GM21367 (cell line): Measurements from ENCODE around the gene DDX23.

Source experiments
- ATAC-seq: cut with Tn5 transposase; IDR thresholded peaks from one replicate; pipeline ENCODE4 v1.9.1; 2021; ENCODE audit not compliant: unreplicated experiment

Gene DDX23

DNA sequence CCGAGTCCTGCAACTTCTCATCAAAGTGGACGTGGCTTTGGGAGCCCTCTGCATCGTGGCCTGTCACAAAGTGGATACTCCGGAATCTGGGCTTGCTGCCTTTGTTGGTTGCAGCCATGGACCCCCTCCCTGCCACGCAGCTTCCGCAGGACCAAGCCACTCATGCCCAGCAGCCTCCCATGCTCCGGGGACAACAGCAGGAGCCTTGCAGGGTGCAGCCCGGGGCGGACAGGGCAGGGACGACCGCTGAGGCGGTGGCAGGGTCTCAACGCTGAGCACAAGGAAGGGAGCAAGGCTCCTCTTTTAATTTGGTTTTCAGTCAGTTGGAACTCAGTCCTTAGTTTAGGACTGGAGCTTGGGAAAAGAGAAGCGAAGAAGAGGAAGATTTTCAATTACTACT lies 51.0 kb downstream of the DDX23 start:
- no peak for ATAC-seq

DNA sequence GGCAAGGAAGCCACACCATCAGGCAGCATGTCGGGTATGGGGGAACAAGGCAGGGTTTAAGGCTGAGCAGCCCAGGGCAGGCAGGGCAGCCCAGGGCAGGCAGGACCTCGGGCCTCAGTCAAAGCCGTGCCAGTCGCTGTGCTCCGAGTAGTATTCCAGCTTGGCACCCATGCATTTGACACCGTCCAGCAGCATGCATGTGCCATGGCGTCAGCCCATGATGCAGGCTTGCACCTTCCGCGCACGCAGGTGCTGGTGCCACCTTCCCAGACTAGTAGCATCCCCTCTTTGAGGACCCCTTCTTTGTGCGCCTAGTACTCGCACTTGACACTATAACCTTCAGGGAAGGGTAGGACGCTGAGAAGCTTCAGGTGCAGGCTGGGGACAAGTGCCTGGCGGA lies 51.5 kb downstream of the DDX23 start:
- ATAC-seq = no peak

- no peak for ATAC-seq
These were observed 55.0 kb downstream of the DDX23 start for GRCh38 chr12:48796976-48797375.

DNA sequence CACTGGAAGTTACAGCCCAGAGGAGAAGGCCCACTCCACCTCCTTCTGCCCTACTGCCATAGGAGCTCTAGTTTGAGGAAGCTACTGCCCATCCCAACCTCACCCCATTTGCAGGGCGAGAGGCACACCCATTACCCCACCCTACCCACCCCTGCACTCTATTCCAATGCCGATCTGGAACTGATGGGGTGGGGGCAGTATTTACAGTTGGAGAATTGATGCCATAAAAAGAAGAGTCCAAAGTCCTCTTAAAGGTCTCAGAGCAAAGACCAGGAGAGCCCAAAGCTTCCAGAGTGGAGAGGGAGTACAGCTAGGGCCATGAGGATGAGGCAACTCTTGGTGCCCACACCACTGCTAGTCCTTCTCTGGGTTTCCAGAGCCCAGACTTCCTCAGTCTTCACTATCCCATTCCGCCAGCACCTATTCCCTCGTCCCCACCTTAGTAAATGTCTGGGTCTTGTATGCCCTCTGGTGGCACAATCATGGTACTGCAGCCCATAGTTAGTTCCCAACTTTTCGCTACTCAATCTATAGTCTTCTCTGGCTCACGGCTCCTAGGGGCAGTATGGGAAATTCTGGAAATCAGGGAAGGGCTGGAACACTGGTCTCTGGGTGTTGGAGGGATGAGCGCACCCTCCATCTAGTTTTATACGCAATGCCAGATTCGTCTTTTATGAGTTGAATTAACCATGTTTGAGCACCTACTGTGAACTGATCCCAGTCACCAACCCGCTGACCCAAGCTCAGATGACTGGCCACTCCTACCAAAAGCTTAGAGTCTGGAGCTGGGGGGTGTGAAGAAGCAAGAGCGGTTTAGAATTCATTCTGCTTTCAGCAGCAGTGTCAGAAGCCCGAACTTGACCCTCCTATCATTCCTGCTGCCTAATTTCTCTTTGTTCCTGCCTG lies 56.2 kb downstream of the DDX23 start:
- no peak for ATAC-seq

GRCh38 chr12:48794870-48795269 lies 57.1 kb downstream of the DDX23 start:
- no peak for ATAC-seq

DNA sequence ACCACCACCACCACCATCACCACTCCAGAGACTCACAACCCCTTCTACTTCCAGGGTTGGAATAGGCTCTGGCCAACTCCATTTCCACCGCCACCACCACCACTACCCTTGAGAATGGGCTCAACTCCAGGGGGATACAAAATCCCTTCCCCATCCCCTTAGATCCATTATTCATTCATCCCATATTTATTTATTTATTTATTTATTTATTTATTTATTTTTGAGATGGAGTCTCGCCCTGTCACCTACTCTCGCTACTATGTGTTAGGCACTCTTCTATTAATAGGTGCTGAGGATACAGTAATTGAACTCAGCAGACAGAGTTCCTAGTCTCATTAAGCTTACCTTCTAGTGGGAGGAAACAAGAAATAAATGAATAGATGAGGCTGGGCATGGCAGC lies 58.3 kb downstream of the DDX23 start:
- ATAC-seq = no peak

GRCh38 chr12:48789858-48790326 lies 62.1 kb downstream of the DDX23 start:
- no peak for ATAC-seq

DNA sequence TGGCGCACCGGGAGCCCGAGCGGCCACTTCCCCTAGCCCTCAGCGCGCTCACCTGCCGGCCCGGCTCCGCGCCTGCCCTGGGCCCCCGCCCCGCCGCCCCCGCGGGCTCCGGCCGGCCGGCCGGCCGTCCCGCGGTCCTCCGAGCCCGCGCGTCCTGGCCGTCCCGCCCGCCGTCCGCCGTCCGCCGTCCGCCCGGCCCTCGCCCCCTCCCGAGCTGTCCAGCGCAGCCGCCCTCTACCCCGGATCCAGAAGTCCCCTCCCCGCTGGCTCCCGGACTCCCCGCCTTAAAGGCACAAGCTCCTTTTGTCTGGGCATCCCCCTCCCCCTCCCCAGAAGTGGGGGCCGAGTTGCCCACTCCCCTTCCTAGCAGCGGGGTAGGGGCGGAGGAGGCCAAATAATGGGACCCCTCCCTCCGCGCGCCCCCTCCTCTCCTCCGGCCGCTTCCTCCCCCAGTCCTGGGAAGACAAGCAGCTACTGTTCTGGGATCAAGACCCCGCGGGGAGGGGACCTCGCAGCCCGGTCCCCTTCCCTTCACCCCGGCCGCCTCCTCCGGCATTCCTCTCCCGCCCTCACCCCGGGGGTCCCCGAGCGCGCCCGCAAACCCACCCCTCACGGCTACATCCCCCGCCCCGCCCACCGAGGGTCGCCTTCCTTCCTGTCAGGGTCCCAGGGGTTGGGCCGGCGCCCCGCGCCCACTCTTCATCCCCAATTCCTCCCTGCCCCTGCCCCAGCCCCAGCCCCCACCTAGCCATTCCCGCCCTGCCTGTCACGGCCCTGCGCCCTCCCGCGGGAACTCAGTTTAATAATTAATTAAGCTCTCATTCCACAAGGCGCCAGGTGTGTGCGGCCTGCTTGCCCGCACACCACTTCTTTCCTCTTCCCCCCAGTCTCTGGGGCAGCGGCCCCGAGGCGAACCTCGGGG lies 62.8 kb downstream of the DDX23 start, which contains the start of gene ADCY6:
TSS of gene ADCY6 (minus strand) at position 236 of the 922 bp plus-strand sequence. CDS start 5,655 bp downstream, outside the sequence.
- ATAC-seq = no peak

GRCh38 chr12:48788524-48788853 lies 63.5 kb downstream of the DDX23 start:
- ATAC-seq = no peak

- no peak for ATAC-seq
These were observed 64.0 kb downstream of the DDX23 start for GRCh38 chr12:48787791-48788523.

DNA sequence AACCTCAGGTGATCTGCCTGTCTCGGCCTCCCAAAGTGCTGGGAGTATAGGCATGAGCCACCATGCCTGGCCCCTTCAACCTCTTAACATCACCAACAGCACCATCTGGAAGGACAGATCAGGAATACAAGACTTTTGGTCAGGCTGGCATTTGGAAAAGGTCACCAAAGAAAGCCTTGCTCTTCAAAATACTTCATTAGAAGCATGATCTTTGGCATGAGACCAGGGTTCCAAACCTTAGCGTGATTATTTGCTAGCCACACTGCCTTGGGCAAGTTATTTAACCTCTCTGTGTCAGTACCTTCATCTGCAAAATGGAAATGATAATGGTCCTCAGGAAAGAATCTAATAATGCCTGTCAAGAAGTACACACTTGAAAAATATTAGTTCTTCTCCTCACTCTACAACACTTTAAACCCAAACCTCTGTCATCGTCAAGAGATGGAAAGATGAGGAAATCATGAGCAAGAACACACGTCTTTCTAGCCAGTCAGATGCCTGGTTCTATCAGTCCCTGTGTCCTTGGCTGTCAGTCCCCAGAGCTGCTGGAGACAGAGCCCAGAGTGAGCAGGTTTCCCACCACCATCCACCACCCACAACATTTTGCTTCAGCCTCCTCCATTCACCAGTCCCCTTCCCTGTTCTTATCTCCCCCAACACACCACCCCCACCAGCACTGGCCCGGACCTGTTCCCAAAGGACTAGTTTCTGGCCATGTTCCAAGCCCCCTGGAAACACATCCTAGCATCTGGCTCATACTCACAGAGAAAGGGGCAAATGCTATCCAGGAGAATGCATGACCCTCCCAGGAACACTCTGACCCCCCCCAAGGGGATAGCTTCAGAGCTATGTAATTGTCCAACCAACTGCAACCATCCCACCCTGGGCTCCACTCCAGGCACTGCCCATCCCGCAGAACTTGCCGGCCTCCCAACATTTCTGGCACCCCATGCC lies 65.1 kb downstream of the DDX23 start:
- ATAC-seq = no peak

DNA sequence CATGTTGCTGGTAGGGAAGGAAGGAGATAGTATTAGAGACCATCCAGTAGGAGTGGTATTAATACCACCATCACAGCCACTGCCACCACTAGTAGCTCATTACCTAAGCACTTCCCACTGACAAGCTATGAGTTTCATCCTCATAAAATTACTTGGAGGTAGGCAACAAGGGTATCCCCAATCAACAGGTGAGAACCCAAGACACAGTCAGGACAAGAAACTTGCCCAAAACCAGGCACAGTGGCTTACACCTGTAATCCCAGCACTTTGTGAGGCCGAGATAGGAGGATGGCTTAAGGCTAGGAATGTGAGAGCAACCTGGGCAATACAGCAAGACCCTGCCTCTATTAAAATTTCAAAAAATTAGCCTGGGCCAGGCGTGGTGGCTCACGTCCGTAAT lies 68.5 kb downstream of the DDX23 start:
- no peak for ATAC-seq

DNA sequence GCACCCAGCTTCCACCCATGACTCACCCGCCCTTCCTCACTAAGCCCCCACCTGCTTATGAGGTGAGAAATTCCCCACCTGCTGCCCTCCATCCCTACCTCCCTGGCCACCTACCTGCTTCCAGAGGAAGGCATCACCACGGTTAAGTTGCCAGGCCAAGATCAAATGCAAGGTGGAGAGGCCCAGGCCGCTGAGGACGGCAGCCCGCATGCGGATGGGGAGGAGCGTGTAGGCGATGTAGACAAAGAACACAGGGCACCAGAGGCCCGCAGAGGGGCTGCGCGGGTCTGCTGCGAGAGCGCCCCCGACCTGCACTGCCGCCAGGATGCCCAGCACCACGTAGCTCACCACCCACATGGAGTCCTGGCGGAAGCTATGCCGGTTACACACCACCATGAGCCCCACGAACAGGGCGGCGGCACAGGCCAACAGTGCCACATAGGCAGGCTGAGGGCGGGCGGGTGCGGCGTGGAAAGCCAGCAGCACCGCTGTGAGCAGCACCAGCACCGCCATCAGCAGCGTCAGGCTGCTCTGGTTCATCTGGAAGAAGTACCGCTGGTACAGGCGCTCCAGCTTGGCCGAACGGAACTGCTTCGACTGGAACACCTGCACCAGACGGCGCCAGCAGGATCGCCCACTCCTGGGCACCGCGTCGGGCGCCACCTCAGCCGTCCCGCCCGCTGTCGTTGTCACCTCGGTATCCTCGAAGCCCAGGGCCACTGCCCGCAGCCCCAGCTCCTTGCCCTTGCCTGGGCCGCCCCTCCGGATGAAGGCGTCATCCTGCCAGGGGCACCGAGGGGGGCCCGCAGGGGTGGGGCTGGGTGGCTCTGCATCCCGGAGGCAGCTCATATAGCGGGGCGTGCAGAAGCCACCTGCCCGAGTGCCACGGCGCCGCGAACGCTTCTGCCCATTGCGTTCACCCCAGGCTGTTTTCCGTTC lies 69.2 kb downstream of the DDX23 start:
- no peak for ATAC-seq

GRCh38 chr12:48781750-48782456 lies 70.1 kb downstream of the DDX23 start:
- ATAC-seq = no peak

DNA sequence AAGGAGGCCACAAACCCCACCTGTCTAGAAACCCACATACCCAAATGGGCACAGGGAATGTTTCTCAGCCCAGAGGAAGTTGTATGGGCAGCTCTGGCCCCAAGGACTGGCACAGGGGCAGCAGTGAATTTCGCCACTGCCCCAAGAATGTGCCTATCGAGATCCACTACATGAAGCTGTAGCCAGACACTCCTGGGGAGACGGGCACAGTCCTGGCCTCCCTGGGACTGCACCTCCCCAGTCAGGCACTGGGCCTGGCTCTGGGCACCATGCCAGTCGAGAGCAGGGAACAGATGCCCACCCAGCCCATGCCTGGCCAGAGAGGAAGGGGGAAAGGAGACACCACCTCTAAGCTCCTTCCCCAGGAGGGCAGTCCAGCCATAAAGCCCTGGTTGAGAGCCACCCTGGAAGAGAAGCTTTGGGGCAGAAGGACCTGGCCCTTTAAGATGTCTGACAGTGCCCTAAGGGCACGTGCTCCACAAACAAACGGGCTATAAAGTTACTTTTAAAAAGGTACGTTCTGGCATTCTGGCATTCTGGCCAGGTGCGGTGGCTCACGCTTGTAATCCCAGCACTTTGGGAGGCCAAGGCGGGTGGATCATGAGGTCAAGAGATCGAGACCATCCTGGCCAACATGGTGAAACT lies 71.5 kb downstream of the DDX23 start:
- no peak for ATAC-seq

DNA sequence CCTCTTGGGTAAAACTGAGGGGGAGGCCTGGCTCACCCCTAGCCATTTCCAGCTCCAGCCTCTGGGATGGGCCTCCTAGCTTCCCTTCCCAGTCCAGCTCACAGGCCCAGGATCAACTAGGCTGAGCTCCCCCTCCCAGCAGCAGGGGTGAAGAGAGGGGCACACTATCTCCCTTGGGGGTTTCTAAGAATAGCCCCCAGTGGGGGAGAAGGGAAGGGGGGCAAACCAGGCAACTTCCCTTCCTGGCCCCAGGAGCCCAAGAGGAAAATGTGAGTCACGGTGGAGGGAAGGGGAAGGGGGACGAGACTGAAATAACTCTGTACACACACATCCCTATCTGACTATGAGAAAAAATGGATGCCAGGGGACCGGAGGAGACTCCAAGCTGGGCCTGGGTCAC lies 72.1 kb downstream of the DDX23 start:
- no peak for ATAC-seq
